Stimulated activated CD8-positive, alpha-beta memory T cell treated with anti-CD3 and anti-CD28 coated beads, Interleukin-15, amount 100 ng/mL, for 24 hours (primary cell): ENCODE data around the gene FAM131B.
"Not testable (repeated sequence)": the region's sequence is repeated elsewhere in the genome, so short reads cannot be mapped to it uniquely, and the experiment has no call there.

Experiments used
- DNase-seq: peaks from one replicate; pipeline ENCODE4 v3.0.0-alpha.2; 2020; ENCODE audit warnings: low read depth

The FAM131B gene

GRCh38 chr7:143362131-143363015 lies at the start of gene FAM131B:
FAM131B (minus strand) TSS chr7:143362713; CDS start chr7:143362603, 110 bp downstream.
- no peak for DNase-seq

DNA sequence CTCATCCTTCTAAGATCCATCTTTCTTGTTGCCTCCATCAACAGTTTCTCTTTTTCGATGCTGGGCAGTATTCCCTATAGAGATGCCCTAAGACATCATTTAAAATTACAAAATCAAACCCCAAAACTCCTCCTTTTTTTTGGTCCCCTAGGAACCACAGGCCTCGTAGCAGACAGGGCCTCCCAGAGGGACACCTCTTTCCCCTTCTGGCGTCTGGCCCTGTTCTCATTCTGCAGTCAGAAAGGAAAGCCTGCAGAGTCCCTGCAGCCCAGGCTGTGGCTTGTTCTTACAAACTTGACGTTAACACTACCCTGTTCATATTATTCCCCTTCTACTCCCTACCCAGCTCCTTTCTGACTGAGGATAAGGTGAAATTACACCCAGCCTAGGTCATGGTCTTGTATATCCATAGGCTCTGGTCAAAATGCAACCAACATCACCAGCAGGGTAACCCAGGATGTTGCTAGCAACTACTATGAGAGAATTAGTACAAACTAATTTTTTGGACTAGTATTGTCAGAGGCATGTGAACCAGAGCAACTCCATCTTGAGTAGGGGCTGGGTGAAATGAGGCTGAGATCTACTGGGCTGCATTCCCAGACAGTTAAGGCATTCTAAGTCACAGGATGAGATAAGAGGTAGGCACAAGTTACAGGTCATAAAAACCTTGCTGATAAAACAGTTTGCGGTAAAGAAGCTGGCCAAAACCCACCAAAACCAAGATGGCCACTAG lies 49.6 kb upstream of the FAM131B start:
- DNase-seq = no peak

GRCh38 chr7:143410521-143411004 lies 48.0 kb upstream of the FAM131B start:
- DNase-seq = no peak

DNA sequence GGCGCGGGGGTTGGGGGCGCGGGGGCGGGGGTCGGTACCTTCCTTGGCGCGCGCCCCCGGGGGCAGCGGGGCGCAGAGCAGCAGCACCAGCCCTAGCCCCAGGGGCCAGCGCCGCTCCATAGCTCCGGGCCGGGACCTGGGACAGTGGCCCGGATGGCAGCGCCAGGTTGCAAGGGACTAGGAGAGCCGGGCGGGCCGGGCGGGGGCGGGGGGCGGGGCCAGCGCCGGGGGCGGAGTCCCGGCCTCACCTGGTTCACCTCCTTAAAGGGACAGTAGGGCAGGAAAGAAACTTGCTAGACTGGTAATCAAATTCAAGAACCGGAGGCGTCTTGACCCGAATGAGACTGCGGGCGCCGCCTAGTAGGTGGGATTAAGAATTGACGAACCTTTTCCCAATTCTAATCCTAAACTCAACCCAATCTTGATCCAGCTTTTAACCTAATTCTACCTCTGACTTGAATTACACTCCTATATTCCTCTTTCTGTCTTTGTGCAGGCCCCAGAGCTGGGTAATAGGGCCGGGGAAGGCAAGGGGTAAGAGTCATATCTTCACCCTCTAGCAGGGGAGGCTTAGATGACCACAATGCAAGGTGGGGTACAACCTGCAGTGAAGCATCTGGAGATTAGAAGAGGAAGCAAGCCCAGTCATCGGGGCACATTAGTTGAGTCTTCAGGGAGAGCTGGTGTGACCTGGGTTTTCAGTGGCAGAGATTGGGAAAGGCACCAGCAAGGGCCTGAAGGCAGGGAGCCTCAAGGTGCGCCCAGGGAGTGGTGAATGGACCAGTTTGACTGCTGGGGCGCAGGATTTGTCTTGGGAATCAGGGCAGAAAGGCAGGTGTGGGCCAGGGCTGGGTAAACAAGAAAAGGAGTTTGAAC lies 46.4 kb upstream of the FAM131B start, which contains the start of gene EPHA1:
Gene EPHA1, minus strand, starts transcription at position 171 of the 876 bp plus-strand sequence. Its CDS starts 51 bp downstream, at position 120.
- DNase-seq = no peak

GRCh38 chr7:143408252-143408685 lies 45.8 kb upstream of the FAM131B start:
- DNase-seq = no peak

DNA sequence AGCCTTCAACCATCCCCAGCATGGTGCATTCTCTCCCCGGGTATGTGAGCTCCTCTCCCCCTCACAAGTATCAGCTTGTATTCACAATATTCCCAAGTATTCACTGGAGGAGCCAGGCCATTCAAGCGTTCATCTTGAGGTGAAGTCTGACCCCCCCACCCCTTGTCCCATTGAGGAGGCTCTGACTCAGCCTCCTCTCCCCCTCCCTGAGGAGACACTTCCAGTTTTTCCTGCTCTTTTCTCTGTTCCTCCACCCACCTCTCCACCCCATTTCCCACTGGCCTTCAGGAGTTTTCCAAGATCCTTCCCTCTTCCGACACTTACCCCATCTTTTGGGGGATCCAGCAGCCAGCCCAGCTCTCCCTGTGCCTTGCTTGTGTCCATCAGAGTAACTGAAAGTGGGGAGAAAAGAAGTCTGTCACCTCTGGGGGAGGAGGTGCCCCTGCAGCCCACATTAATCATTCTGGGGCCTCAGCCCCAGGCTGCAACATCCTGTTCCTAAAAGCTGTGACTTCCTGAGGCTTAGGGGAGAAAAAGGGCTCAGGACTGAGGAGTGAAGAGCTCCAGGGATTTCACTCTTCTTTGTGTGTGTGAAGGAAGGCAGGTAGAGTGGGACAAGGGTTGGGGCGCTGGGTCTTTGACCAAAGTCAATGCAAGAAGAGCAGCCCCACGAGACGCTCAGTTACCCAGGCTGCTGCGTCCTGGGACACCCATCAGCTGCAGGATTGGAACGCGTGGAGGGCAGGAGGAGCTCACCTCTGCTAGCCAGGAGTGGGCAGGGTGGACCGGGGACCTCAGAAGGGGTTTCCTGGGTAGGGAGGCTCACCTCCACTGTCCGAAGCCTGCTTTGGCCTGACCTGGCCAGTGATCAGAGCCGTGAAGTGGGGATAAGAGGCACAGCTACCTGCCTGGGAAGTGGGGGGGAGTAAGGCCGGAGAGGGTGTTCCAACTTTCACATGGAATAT lies 45.1 kb upstream of the FAM131B start:
- no peak for DNase-seq

DNA sequence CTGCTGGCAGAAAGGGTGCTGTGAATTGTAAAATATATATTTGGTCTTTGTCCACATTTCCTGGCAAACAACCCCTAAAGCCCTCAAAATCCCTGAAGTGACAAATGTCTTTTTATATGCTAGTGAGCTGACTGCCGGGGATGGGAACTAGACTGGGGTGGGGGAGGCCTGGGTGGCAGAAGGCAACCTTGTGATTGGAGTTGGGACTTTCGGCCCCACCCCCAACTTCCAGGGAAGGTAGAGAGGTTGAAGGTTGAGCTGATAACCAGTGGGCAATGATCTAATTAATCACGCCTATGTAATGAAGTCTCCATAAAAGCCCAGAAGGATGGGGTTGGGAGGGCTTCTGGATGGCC lies 43.5 kb upstream of the FAM131B start:
- DNase-seq = no peak

- no peak for DNase-seq
These were observed 42.9 kb upstream of the FAM131B start for GRCh38 chr7:143405173-143406001.

DNA sequence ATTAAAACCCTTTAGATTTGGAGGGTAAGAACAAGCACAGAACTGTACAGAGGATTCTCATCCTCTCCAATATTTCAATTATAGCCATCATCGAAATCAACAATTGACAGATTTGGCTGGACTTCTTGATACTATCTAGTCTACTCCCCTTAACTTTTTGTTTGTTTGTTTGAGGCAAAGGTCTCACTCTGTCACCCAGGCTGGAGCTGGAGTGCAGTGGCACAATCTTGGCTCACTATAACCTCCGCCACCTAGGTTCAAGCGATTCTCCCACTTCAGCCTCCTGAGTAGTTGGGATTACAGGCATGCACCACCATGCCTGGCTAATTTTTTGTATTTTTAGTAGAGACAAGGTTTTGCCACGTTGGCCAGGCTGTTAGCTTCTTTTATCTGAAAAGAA lies 39.7 kb upstream of the FAM131B start:
- not testable (repeated sequence) for DNase-seq

GRCh38 chr7:143401265-143401664 lies 38.8 kb upstream of the FAM131B start:
- DNase-seq = no peak

GRCh38 chr7:143399642-143400041 lies 37.1 kb upstream of the FAM131B start:
- no peak for DNase-seq

DNA sequence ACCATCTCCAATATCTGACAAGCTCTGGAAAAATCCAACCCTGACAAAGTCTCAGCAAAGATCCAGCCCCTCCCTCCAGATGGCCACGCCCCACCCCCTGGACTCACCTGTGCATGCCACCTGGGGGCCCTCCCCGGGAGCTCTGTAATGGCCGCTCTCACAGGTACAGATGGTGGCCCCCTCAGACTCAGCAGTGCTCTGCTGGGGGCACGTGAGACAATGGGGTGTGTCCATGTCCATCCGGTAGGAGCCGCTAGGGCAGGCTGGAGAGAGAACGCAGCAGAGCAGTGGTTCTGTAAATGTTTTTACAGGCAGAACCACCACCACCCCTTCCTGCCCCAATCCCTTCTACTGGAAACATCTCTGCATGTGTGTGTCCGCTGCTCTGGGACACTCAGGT lies 36.6 kb upstream of the FAM131B start:
- DNase-seq = no peak

- DNase-seq = no peak
These were observed 36.1 kb upstream of the FAM131B start for GRCh38 chr7:143398616-143399015.

- no peak for DNase-seq
These were observed 35.4 kb upstream of the FAM131B start for GRCh38 chr7:143397710-143398530.

DNA sequence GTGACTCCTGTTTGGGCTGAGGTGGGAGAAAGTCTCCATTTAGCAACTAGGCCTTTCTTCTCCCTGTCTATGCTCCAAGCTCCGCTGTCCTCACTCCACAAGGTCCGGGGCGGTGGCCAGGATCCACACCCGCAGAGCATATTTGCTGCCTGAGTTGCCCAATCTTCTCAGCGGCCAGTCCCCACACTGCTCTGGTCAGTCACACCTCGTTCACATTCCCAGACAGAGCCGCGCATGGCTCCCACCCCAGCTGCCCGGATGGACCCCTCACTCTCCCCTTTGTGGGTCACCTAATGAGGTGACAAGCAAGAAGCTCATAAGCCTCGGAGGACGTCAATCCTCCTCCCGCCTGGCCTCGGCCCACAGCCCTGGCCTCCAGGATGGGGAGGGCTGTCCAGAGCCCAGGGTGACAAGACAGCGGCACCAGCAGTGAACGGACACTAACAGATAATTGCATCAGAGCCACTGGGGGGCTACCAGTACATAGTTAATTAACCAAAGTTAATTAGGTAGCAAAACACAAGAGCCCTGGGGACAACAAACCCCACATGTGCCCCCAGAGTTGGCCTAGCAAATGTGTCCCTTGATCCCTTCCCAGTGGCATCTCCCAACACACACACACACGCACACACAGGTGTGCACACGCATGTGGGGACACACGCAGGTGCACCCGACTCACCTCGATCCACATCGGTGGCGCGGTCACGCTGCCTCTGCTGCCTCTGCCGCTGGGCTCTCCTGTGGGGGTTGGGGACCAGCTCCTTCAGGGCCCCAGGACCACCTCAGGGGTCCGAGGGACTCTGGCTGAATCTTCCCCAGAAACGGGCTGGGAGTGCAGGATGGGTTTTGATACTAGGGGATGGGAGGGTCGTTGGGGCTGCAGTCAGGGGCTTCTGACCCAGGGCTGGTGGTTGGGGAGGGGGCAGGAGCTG lies 34.4 kb upstream of the FAM131B start:
- DNase-seq = no peak

DNA sequence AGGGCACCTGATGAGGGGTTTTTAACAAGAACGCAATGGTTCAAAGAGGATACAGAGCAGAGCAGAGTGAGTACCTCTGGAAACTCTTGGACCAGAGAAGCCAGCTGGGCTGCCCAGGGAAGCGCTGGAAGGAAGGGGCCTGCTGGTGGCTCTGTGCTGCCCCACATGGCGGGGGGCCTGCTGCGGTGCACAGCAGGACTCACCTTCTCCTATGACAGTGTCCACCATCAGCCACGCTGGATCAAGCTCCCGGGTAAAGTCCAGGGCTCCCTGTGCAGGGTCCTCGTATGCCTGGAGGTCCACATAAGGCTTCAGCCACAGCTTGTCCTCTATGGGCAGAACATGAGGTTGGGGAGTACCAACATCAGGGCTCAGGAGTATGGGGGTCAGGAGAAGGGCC lies 33.7 kb upstream of the FAM131B start:
- DNase-seq = no peak

GRCh38 chr7:143395187-143396149 lies 33.0 kb upstream of the FAM131B start:
- DNase-seq = no peak
